22Rv1 (cell line): ENCODE measurements around the gene CDC14B.

ENCODE experiments used
- ZFX ChIP-seq: fragments of 450-650 bp; IDR thresholded peaks from 2 replicates; pipeline ENCODE4 v1.6.1; 2017; ENCODE audit warnings: antibody characterized with exemption, borderline replicate concordance
- TF ChIP-seq, protein P1 (sequence below): fragments of 450-650 bp; IDR thresholded peaks from 2 replicates; pipeline ENCODE4 v1.5.1; 2017; ENCODE audit warnings: mild to moderate bottlenecking

DNA sequence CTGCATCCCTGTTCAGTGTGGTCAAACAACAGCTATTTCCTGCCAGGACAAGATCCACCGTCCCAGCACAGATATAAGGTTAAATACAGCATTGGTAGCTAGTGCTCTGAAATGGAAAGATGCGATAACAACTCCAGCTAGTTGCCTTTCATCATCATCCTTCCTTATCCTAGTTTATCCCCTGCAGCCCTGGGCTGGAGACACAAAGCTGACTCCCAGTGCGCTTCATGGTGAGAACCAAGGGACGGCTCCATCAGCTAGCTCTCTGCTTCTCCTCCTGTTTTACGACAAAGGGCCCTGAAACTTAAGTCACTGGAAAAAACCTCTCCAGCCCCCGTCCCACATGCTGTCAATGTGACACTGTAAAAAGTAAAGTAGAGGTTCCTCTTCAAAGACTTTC, 37.9 kb downstream of the CDC14B start:
- TF ChIP-seq, protein P1, sequence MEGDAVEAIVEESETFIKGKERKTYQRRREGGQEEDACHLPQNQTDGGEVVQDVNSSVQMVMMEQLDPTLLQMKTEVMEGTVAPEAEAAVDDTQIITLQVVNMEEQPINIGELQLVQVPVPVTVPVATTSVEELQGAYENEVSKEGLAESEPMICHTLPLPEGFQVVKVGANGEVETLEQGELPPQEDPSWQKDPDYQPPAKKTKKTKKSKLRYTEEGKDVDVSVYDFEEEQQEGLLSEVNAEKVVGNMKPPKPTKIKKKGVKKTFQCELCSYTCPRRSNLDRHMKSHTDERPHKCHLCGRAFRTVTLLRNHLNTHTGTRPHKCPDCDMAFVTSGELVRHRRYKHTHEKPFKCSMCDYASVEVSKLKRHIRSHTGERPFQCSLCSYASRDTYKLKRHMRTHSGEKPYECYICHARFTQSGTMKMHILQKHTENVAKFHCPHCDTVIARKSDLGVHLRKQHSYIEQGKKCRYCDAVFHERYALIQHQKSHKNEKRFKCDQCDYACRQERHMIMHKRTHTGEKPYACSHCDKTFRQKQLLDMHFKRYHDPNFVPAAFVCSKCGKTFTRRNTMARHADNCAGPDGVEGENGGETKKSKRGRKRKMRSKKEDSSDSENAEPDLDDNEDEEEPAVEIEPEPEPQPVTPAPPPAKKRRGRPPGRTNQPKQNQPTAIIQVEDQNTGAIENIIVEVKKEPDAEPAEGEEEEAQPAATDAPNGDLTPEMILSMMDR, result no peak
- TF ChIP-seq ZFX, result no peak
